ENCODE data around the gene GABPB2.

Gene GABPB2

GRCh38 chr1:151134991-151135390 lies 64.4 kb downstream of the GABPB2 start:
- FAIRE-seq, result no peak

GRCh38 chr1:151135433-151136385 lies 65.1 kb downstream of the GABPB2 start:
- no peak for FAIRE-seq

GRCh38 chr1:151137789-151138188 lies 67.2 kb downstream of the GABPB2 start:
- no peak for FAIRE-seq

- no peak for FAIRE-seq
Measured at GRCh38 chr1:151142411-151143056, 72.0 kb downstream of the GABPB2 start.

- FAIRE-seq, result no peak
Measured at GRCh38 chr1:151143057-151143435, 72.5 kb downstream of the GABPB2 start.

GRCh38 chr1:151143986-151144385 lies 73.4 kb downstream of the GABPB2 start:
- FAIRE-seq, result no peak

GRCh38 chr1:151144474-151145303 lies 74.1 kb downstream of the GABPB2 start:
- no peak for FAIRE-seq

- no peak for FAIRE-seq
Measured at GRCh38 chr1:151145304-151146071, 74.9 kb downstream of the GABPB2 start.

- no peak for FAIRE-seq
Measured at GRCh38 chr1:151146072-151146411, 75.5 kb downstream of the GABPB2 start.

- peak; percentile 94 for FAIRE-seq
Measured at GRCh38 chr1:151146412-151147131, 76.0 kb downstream of the GABPB2 start, which contains the start of gene SEMA6C. Gene SEMA6C, minus strand, starts transcription at chr1:151146631. Its CDS starts 4,010 bp downstream, at chr1:151142621.

GRCh38 chr1:151147132-151147503 lies 76.6 kb downstream of the GABPB2 start:
- no peak for FAIRE-seq

GRCh38 chr1:151147665-151148064 lies 77.1 kb downstream of the GABPB2 start:
- no peak for FAIRE-seq

- no peak for FAIRE-seq
Measured at GRCh38 chr1:151156515-151156819, 85.9 kb downstream of the GABPB2 start, which contains the start of gene TNFAIP8L2. Gene TNFAIP8L2, plus strand, starts transcription at chr1:151156649. Its CDS starts 2,049 bp downstream, at chr1:151158698.

- no peak for FAIRE-seq
Measured at GRCh38 chr1:151157067-151157531, 86.5 kb downstream of the GABPB2 start.

GRCh38 chr1:151158326-151158725 lies 87.8 kb downstream of the GABPB2 start:
- FAIRE-seq, result no peak

- FAIRE-seq, result no peak
Measured at GRCh38 chr1:151158751-151159251, 88.2 kb downstream of the GABPB2 start.

- FAIRE-seq, result no peak
Measured at GRCh38 chr1:151159373-151159772, 88.8 kb downstream of the GABPB2 start.

- FAIRE-seq, result no peak
Measured at GRCh38 chr1:151164732-151165280, 94.2 kb downstream of the GABPB2 start.

GRCh38 chr1:151165281-151165737 lies 94.7 kb downstream of the GABPB2 start:
- FAIRE-seq, result no peak

GRCh38 chr1:151165738-151166504 lies 95.4 kb downstream of the GABPB2 start, which contains the start of the genes LYSMD1 and SCNM1:
Gene LYSMD1, minus strand, starts transcription at chr1:151165902. Its CDS starts 644 bp downstream, at chr1:151165258.
Gene SCNM1, plus strand, starts transcription at chr1:151166144. Its CDS starts 9 bp downstream, at chr1:151166153.
- peak; percentile 99 for FAIRE-seq
